ENCODE measurements around the gene PDZRN3. TPM values are rescaled to one million over a fixed set of nuclear protein-coding genes. Genes with fewer than 3 reads are reported as not detected.
A peak's percentile ranks its signal among the peaks of the same experiment; 100 is the strongest.

PDZRN3 gene
- total and polyA plus RNA-seq, 8 donors = 20.0 to 88.6 (median 62.3) TPM

DNA sequence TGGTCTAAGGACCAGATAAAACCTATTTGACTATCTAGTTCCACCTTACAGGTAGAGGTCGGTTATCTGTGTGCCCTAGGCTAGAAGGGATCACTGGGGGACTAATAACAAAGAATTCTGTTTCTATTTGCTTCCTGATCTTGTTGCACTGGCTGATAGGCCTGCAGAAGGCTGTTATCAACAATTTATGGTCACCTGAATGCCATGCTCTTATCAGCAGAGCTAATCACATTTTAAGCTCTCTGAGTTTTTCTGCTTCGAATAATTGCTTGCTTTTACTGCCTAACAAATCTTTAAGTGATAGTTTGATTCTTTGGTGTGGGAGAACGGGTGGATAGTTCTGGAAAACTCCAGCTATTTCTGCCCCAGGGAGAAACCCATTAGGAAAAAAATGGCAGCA is 263.1 kb downstream of the PDZRN3 start:
- ATAC-seq (no peak), DNase-seq (no peak)
- Histone ChIP-seq H3K27ac (no peak overlapping the region), H3K36me3 (no peaks in the 10 kb centered on the region), H3K27me3 (no peaks in the 10 kb centered on the region), H3K4me1 (no peaks in the 10 kb centered on the region), H3K4me3 (no peak overlapping the region), H3K9me3 (peaks cover 0 to 3% of the 10 kb centered on the region in 2 donors)
- intact Hi-C loops (cut with DNase I) = no loop called here
- TF ChIP-seq, protein P1, sequence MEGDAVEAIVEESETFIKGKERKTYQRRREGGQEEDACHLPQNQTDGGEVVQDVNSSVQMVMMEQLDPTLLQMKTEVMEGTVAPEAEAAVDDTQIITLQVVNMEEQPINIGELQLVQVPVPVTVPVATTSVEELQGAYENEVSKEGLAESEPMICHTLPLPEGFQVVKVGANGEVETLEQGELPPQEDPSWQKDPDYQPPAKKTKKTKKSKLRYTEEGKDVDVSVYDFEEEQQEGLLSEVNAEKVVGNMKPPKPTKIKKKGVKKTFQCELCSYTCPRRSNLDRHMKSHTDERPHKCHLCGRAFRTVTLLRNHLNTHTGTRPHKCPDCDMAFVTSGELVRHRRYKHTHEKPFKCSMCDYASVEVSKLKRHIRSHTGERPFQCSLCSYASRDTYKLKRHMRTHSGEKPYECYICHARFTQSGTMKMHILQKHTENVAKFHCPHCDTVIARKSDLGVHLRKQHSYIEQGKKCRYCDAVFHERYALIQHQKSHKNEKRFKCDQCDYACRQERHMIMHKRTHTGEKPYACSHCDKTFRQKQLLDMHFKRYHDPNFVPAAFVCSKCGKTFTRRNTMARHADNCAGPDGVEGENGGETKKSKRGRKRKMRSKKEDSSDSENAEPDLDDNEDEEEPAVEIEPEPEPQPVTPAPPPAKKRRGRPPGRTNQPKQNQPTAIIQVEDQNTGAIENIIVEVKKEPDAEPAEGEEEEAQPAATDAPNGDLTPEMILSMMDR (IDR thresholded peaks at IDR 0.05) = no peak

DNA sequence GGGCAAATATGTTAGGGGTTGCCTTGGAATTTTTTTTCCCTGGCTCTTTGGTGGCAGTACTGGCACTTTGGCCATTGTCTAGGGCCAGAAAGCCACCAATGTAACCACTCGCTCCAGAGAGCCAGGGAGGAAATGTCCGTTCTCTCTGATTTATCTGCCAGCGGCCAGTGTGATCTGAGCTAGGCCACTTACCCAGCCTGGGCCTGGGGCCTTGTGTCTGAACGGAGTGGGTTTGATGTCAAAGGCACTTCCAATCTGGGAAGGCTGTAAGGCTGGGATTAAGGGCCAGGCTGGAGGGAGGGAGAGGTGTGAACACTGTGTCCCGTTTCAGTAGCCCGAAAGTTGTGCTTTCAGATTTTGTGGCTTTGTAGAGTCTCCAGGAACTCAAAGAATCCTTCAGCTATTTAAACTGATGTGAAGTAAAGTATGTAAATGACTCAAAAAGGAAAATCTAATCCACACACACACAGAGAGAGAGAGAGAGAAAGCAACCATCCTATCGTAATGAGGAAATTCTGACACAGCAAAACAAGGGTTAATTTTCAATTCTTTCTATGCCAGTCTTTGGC is 271.0 kb downstream of the PDZRN3 start:
- DNase-seq (no peak), ATAC-seq (no peak)
- no peaks in the 10 kb centered on the region for H3K4me1 ChIP-seq
- TF ChIP-seq, protein P1 (IDR thresholded peaks at IDR 0.05) = no peak
- no peak overlapping the region for H3K4me3 ChIP-seq
- H3K36me3 ChIP-seq = no peaks in the 10 kb centered on the region
- intact Hi-C loops (cut with DNase I) = no loop called here
- no peak overlapping the region for H3K27ac ChIP-seq
- peaks cover 0 to 8% of the 10 kb centered on the region in 2 donors for H3K27me3 ChIP-seq
- H3K9me3 ChIP-seq = no peaks in the 10 kb centered on the region

DNA sequence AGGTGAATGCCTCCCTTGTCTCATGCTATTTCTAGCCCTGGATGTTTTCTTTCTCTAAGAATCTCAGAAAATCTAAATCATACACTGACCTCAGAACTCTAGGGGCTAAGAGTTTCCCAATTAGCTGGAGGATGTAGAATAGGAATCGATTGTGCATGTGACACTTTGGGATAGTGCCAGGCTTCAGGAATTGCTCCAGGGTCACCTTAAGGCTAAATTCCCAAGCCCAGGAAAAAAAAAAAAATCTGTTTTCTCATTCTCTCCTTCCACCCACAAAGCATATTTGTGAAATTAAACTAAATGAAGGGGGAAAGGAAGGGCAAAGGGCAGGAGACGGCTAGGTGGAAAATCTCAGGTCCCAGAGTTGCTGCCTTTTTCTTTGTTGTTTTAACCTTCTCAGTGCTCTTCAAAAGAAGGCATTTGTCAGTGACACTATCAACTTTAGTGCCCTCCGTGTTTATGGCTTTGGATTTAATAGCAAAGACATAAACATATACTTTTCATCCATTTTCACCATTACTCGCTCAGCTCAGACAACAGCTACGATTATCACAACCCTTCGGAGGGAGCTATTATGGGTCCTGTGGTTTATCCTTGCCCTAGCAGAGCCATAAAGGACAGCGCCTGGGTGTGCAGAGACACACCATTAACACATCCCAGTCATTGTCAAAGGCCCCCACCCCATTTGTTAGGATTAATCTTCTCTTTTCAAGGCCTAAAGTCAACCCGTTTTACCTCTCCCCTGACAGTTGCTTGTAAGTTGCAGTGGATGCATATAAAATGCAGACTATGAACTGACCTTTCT is 271.7 kb downstream of the PDZRN3 start:
- no peak overlapping the region for H3K27ac ChIP-seq
- H3K4me3 ChIP-seq = no peak overlapping the region
- peaks cover 0 to 8% of the 10 kb centered on the region in 2 donors for H3K27me3 ChIP-seq
- intact Hi-C loops (cut with DNase I) = no loop called here
- H3K4me1 ChIP-seq = no peaks in the 10 kb centered on the region
- TF ChIP-seq, protein P1 (IDR thresholded peaks at IDR 0.05) = no peak
- H3K9me3 ChIP-seq = no peaks in the 10 kb centered on the region
- ATAC-seq (no peak), DNase-seq (no peak)
- no peaks in the 10 kb centered on the region for H3K36me3 ChIP-seq

DNA sequence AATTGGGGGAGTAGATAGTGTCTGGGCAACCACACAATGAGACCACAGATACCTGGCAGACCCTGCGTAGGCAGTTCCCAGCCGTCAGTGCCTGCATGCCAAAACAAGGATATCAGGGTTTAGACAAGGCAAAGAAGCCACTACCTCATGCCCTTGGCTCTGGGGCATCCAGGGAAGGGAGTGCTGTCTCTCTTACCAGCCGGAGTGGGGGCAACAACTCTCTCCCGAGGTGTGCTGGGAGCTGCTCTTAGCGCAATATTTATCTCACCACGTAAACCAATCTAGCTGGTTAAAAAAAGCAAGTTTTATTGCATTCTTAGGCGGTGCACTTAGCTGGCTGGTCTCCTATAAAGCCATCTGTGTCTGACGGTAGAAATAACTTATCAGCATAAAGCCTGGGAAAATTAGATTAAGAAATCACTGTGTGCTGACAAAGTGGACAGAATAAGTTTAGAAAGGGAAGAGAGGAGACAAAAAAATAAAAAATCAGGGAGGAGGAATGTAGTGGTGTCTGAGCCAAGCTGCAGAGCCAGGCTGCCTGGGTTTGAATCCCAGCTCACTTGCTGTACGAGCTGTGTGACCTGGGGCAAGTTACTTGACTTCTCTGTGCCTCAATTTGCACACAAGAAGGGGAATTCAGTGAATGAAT is 273.2 kb downstream of the PDZRN3 start:
- no peaks in the 10 kb centered on the region for H3K36me3 ChIP-seq
- peaks cover 0 to 8% of the 10 kb centered on the region in 2 donors for H3K27me3 ChIP-seq
- H3K4me1 ChIP-seq = no peaks in the 10 kb centered on the region
- TF ChIP-seq, protein P1 (IDR thresholded peaks at IDR 0.05) = no peak
- no peak overlapping the region for H3K27ac ChIP-seq
- ATAC-seq = no peak
- peak in 1 of 4 donors; percentile 10 for DNase-seq
- H3K9me3 ChIP-seq = no peaks in the 10 kb centered on the region
- intact Hi-C loops (cut with DNase I) = no loop called here
- H3K4me3 ChIP-seq = no peak overlapping the region

DNA sequence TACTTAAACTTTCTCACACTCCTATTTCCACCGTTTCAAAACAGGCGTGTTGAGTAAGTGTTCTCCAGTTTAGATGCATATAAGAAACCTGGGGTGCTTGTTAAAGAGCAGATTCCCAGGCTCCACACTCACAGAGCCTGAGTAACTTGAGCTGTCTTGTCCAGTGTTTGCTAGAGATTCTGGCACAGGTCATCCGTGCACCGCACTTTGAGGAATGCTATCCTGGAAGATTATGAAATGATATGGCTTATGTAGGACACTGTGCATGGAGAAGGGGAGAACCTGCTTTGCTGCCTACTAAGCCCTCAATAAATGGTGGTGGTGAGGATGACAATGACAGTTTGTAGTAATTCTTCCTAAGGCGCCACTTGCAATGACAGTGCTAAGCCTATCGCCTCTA is 273.7 kb downstream of the PDZRN3 start:
- Histone ChIP-seq H3K27ac (no peak overlapping the region), H3K27me3 (peaks cover 0 to 8% of the 10 kb centered on the region in 2 donors), H3K9me3 (no peaks in the 10 kb centered on the region), H3K4me1 (no peaks in the 10 kb centered on the region), H3K4me3 (no peak overlapping the region), H3K36me3 (no peaks in the 10 kb centered on the region)
- intact Hi-C loops (cut with DNase I) = no loop called here
- no peak for DNase-seq
- ATAC-seq = no peak
- TF ChIP-seq, protein P1 (IDR thresholded peaks at IDR 0.05) = no peak

Data from left lung (tissue), 10 donors.